HT1080 (cell line): ENCODE measurements around the gene RASSF3. TPM values are rescaled to one million over a fixed set of nuclear protein-coding genes. Genes with fewer than 3 reads are reported as not detected.
"Not testable (repeated sequence)": the region's sequence is repeated elsewhere in the genome, so short reads cannot be mapped to it uniquely, and the experiment has no call there.

Source experiments
- DNase-seq: peaks from one replicate; pipeline ENCODE4 v3.0.0-alpha.2; 2015; ENCODE audit warnings: low read depth
- total RNA-seq: library from RNA; depleted of rRNA; stranded (reverse); fragments of >200 nt; shearing (Covaris generic); gene quantifications from 2 replicates; pipeline ENCODE4 v1.2.3, GENCODE V29; 2014

Gene RASSF3
- total RNA-seq, 1 experiment from 2014 or later: 19.7 TPM

GRCh38 chr12:64690236-64690635 is 79.9 kb downstream of the RASSF3 start:
- not testable (repeated sequence) for DNase-seq

DNA sequence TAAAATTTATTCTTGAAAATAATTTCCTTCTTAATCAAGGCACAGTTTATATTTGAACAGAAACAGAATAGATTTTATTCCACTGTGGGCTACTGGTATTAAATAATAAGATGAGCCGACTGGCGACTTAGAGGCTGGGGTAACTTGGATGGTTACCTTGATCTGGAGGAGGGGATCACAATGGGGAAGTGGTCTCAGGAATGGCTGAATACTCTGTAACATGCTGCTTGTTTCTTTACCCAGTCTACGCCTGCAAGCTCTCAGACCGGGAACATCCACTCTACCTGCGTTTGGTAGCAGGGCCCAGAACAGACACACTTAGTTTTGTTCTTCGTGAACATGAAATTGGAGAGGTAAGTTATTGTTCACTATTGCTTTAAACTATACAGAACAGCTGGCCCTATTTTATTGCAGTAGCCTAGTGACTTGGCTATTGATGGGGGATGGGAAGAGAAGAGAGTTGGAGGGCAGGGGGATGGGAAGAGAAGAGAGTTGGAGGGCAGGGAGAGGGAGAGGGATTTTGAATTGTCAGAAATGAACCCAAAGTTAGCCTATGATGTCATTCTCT is 81.0 kb downstream of the RASSF3 start:
- no peak for DNase-seq

- DNase-seq: no peak
These were observed 81.7 kb downstream of the RASSF3 start for GRCh38 chr12:64691795-64692583.

- no peak for DNase-seq
These were observed 84.1 kb downstream of the RASSF3 start for GRCh38 chr12:64694130-64695040.

DNA sequence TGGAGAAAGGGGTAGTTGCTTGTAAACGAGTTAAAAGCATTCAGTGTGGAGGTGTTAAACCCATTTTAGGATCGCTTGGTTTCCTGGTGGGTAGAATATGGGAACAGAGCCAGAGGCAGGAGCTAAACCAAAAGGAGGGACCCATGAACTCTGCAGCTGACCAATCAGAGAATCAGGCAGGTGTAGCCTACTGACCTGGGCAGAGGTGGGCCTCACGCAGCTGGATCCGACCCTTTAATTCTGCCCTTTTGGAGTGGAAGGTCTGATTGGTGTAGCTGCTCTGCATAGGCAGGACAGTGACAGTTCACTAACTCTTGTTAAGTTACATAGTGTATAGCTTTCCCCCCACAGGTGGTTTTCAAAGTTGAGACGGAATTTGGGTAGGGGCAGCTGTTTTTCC is 85.3 kb downstream of the RASSF3 start:
- no peak for DNase-seq

DNA sequence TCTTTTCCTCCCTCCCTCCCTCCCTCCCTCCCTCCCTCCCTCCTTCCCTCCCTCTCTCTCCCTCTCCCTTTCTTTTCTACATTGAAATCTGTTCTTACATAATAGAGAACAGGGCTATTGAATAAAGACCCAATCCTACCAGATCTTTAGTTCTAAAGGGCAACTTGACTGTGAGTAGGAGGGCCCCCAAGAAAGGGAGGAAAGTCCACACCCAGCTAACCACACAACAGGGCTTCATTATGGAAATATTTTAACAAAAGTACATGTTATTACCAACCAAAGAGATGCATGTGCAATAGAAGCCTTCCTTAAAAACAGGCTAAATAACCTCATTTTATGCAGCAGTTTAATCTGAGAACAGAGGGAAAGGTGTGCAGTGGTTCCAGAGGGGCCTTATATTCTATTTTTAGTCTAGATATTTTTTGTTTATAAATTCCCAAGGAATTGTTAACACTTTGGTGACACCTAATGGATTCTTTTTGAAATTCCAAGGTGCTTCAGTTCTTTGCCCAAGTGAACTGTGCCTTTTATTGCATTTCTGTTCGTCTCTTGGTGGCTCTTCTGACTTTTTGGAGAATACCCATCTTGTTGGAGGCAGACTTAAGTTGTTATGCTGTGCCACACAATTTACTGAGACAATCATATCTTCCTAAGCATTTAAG is 85.9 kb downstream of the RASSF3 start:
- DNase-seq: peak; percentile 43

DNA sequence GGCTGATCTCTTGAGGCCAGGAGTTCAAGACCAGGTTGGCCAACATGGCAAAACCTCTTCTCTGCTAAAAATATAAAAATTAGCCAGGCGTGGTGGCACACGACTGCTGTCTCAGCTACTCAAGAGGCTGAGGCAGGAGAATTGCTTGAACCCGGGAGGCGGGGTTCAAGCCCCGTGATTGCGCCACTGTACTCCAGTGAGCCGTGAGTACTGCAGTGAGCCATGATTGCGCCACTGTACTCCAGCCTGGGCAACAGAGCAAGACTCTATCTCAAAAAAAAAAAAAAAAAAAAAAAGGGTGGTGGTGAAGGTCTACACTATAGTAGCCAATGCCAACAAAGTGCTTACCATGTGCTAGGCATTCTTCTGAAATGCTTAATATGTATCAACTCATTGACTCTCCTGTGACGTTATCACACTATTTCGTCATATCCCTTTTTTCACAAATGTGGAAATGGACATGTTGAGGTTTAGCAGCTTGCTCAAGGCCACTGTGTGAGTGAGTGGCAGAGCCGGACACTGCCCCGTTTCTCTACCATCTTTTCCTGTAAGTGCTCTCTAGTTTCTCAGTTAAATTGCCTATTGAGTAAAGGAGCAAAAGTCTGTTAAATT is 89.3 kb downstream of the RASSF3 start:
- no peak for DNase-seq

- DNase-seq: no peak
These were observed 90.2 kb downstream of the RASSF3 start for GRCh38 chr12:64700532-64700931.

- no peak for DNase-seq
These were observed 91.0 kb downstream of the RASSF3 start for GRCh38 chr12:64701283-64701682.

GRCh38 chr12:64706306-64706705 is 96.0 kb downstream of the RASSF3 start:
- DNase-seq: no peak

GRCh38 chr12:64706857-64707256 is 96.6 kb downstream of the RASSF3 start:
- DNase-seq: no peak

DNA sequence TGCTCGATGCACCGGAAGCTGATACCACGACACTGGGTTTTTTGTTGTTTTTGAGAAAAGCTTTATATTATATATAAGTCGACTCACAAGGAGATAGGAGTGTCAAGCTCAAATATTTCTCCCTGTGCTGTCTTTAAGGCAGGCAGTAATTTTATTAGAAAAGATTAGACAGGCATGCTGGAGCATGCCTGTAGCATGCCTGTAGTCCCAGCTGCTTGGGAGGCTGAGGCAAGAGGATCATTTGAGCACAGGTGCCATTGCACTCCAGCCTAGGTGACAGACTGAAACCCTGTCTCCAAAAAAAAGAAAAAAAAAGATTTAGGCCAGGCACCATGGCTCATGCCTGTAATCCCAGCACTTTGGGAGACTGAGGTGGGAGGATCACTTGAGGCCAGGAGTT is 97.1 kb downstream of the RASSF3 start:
- DNase-seq: no peak

GRCh38 chr12:64707926-64708325 is 97.6 kb downstream of the RASSF3 start:
- no peak for DNase-seq

GRCh38 chr12:64709429-64709828 is 99.1 kb downstream of the RASSF3 start:
- DNase-seq: no peak

GRCh38 chr12:64713376-64713775 is 103.1 kb downstream of the RASSF3 start:
- DNase-seq: no peak

GRCh38 chr12:64714551-64714968 is 104.3 kb downstream of the RASSF3 start:
- no peak for DNase-seq

DNA sequence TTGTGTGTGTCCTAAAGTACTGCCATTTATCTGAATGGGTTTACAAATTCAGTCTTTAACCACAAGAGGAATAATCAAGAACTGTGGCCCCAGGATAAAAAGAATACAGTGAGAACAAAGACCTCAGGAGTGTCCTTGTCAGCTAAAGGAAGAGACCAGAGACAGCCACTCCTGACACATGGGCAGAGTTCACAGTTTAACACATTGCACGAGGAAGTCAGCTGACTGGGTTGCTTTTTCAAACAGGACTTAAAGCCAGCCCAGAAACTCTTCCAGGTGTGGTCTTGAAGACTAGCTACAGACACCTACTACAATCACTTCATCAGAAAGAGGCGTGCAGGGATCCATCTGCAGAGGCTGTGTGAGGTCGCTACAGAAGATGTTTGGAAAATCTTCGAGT is 106.1 kb downstream of the RASSF3 start:
- no peak for DNase-seq

- DNase-seq: no peak
These were observed 106.7 kb downstream of the RASSF3 start for GRCh38 chr12:64716839-64717455.

DNA sequence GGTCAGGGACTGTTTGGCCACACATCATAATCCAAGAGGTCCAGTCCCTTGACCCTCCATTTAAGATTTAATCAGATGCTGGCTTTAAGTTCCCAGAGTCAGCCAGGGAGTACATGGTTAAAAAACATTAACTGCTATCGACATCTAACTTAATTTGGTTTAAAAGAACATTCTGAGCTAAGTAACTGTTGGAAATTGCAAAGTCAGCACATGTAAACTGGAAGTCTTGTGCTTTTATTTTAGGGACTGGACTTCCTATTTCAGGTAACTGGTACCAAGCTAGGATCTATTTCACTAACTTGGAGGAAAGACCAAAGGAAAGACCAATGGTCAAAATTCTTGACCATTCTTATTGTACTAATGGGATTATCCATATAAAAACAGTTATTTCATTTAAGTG is 108.4 kb downstream of the RASSF3 start:
- DNase-seq: no peak

DNA sequence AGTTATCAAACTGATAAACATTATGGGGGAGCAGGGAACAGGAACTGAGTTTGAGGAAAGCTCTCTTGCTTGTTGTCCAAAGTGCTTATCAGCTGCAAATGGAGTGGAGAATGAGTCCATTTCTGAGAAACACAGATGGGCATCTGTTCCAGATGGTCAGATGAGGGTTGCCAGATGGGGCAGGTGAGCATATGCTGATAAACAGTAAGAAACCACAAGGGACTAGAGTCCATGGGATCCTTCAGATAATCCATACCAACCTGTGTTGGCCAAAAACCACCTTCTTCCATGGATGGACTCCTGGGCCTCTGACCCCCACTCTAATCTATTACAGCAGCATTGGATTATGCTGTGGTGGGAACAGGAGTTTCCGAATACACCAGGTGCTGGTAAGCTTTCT is 110.6 kb downstream of the RASSF3 start:
- DNase-seq: no peak

DNA sequence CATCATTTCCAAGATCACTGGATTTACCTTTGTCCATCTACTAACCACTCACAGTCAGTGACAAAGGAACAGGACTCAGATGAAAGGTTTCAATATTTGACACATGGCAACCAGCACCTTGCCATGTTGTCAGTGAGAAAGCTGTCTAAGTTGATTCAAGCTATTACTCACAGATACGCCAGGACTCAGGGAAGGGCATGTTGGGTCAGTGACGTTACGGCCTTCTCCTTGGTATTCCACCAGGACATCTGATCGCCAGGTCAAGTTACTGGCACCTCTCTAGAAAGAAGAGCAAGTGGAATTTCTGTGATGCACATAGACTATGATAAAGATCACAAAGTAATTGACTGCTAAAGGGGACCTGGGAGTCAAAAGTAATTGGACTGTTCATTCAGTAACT is 112.5 kb downstream of the RASSF3 start:
- DNase-seq: no peak
